Thyroid gland (tissue), 4 donors: ENCODE measurements around the gene ZFYVE21. TPM values are rescaled to one million over a fixed set of nuclear protein-coding genes. Genes with fewer than 3 reads are reported as not detected.

Source experiments
- DNase-seq, 2 donors: peaks; one replicate each; pipeline ENCODE4 v3.0.0-alpha.2; 2019
- H3K27ac ChIP-seq, 3 donors: fragments of 200-600 bp; sonication (generic); 1 replicate in 2 of 3; 2 replicates in 1 of 3; pipeline ENCODE4 v1.5.1; 2016 to 2019; ENCODE audit warnings: mild to moderate bottlenecking in 1 of 3, moderate library complexity in 1 of 3
- H3K27me3 ChIP-seq: fragments of 200-600 bp; sonication (generic); one replicate; pipeline ENCODE4 v1.5.1; 2019
- H3K36me3 ChIP-seq, 2 donors: fragments of 200-600 bp; sonication (generic); one replicate each; pipeline ENCODE4 v1.5.1; 2016 to 2019
- H3K4me1 ChIP-seq, 2 donors: fragments of 200-600 bp; sonication (generic); one replicate each; pipeline ENCODE4 v1.5.1; 2017 to 2019
- H3K4me3 ChIP-seq, 3 donors: fragments of 200-600 bp; sonication (generic); replicated peaks in 1 of 3; 1 replicate in 2 of 3; 2 replicates in 1 of 3; pipeline ENCODE4 v1.5.1; 2016; ENCODE audit warnings: mild to moderate bottlenecking in 1 of 3
- H3K9me3 ChIP-seq: fragments of 200-600 bp; sonication (generic); one replicate; pipeline ENCODE4 v1.5.1; 2017
- POLR2A ChIP-seq, 2 donors: fragments of 450-650 bp; IDR thresholded peaks; one replicate each; pipeline ENCODE4 v1.6.1; 2017; ENCODE audit warnings: antibody characterized with exemption in 2 of 2, mild to moderate bottlenecking in 2 of 2, moderate library complexity in 1 of 2
- WGBS, 2 donors: methylation state at CpG; one replicate each; pipeline ENCODE4 v1.1.5; 2017; 5-methylcytosine and 5-hydroxymethylcytosine counted together
- intact Hi-C: fragments of 100-400 bp; cut with DNase I; formaldehyde crosslinking; loops from one replicate; pipeline ENCODE4 v1.15.1; 2023
- total RNA-seq, 4 donors: library from RNA; depleted of rRNA; stranded (reverse); fragments of >200 nt; gene quantifications; one replicate each; pipeline ENCODE4 v1.2.3, GENCODE V29; 2016
- TF ChIP-seq, protein P1 (sequence below), 6 experiments: fragments of 200-600 bp in 3 of 6; fragments of 450-650 bp in 3 of 6; sonication (generic) in 3 of 6; IDR thresholded peaks; one replicate each; pipeline ENCODE4 v1.5.1; 2016 to 2019; ENCODE audit warnings: antibody characterized with exemption in 6 of 6, mild to moderate bottlenecking in 2 of 6, inconsistent platforms in 1 of 6, moderate library complexity in 1 of 6

ZFYVE21 gene
- total RNA-seq, 4 donors from 2014 or later = 113 to 167 (median 131) TPM

DNA sequence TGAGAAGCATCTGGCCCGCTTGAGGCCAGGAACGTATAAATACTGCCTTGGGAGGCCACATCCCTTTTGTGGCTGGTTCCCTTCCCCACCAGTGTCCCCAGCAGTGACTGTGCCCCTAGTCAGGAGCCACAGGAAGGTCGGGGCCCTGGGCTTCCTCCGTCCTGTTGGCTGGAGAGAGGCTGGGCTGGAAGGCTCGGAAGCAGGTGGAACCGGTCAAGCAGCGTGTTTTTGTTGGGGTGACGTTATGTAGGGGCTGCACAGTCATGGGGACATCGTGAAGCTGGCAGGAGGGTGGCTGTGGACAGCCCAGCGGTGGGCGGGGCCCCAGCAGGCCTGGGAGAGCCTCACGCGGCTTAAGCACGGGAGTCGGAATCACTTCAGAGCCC lies 10.5 kb upstream of the ZFYVE21 start:
- H3K4me1 ChIP-seq = no peaks in the 10 kb centered on the region
- peak overlapping the region in 2 of 3 donors; percentile 14 to 52 for H3K27ac ChIP-seq
- peak; percentile 49 to 65 for DNase-seq
- H3K36me3 ChIP-seq = peaks cover 25 to 34% of the 10 kb centered on the region in 2 donors
- H3K27me3 ChIP-seq = no peaks in the 10 kb centered on the region
- TF ChIP-seq, protein P1, sequence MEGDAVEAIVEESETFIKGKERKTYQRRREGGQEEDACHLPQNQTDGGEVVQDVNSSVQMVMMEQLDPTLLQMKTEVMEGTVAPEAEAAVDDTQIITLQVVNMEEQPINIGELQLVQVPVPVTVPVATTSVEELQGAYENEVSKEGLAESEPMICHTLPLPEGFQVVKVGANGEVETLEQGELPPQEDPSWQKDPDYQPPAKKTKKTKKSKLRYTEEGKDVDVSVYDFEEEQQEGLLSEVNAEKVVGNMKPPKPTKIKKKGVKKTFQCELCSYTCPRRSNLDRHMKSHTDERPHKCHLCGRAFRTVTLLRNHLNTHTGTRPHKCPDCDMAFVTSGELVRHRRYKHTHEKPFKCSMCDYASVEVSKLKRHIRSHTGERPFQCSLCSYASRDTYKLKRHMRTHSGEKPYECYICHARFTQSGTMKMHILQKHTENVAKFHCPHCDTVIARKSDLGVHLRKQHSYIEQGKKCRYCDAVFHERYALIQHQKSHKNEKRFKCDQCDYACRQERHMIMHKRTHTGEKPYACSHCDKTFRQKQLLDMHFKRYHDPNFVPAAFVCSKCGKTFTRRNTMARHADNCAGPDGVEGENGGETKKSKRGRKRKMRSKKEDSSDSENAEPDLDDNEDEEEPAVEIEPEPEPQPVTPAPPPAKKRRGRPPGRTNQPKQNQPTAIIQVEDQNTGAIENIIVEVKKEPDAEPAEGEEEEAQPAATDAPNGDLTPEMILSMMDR (IDR thresholded peaks at IDR 0.05) = no peak
- no peak for TF ChIP-seq POLR2A (IDR thresholded peaks at IDR 0.05)
- H3K9me3 ChIP-seq = no peaks in the 10 kb centered on the region
- intact Hi-C loops = no loop called here
- 62% methylated on average over 13 to 15 of the region's 15 CpGs for WGBS, 2 donors
- no peak overlapping the region for H3K4me3 ChIP-seq

DNA sequence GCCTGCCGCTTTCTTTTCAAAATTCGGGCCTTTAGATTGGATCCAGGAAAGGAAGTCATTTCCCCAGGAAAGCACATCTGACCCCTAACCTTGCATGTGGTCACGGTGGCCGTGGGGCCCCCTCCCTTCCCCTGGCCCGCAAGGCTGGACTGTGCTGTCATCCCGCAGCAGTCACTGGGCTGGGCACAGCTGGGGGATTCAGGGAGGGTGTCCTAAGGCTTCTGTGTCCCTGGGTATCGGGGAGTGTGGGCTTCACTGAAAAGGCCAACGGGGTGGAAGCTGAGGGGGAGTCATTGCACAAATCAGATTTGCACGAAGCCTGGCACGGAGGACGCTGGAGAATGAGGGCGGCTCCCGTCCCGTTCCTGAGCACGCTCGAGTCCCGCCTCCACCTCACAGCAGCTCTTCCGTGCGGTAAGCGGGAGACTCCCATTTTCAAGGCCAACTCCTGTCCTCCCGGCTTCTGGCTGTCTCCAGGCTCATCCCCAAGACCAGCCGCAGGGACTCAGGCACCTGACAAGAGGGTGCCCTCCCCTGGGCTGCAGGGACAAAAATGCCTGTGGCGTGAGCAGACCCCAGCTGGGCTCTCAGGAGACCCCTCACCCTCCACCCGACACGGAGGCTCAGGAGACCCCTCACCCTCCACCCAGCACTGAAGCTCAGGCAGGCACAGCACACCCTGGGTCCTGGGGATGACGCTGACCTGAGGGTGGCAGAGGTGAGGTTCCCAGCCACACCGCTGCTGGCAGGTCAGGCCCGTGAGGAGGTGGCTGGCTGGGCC lies 9.9 kb upstream of the ZFYVE21 start:
- Histone ChIP-seq H3K4me3 (no peak overlapping the region), H3K27ac (peak overlapping the region in 2 of 3 donors; percentile 14 to 52), H3K4me1 (no peaks in the 10 kb centered on the region), H3K27me3 (no peaks in the 10 kb centered on the region), H3K36me3 (peaks cover 20 to 32% of the 10 kb centered on the region in 2 donors), H3K9me3 (no peaks in the 10 kb centered on the region)
- no peak for TF ChIP-seq POLR2A (IDR thresholded peaks at IDR 0.05)
- TF ChIP-seq, protein P1 (IDR thresholded peaks at IDR 0.05) = no peak
- no peak for DNase-seq
- WGBS, 2 donors = 71 to 85% methylated on average over 22 to 26 of the region's 28 CpGs
- intact Hi-C loops = no loop called here

DNA sequence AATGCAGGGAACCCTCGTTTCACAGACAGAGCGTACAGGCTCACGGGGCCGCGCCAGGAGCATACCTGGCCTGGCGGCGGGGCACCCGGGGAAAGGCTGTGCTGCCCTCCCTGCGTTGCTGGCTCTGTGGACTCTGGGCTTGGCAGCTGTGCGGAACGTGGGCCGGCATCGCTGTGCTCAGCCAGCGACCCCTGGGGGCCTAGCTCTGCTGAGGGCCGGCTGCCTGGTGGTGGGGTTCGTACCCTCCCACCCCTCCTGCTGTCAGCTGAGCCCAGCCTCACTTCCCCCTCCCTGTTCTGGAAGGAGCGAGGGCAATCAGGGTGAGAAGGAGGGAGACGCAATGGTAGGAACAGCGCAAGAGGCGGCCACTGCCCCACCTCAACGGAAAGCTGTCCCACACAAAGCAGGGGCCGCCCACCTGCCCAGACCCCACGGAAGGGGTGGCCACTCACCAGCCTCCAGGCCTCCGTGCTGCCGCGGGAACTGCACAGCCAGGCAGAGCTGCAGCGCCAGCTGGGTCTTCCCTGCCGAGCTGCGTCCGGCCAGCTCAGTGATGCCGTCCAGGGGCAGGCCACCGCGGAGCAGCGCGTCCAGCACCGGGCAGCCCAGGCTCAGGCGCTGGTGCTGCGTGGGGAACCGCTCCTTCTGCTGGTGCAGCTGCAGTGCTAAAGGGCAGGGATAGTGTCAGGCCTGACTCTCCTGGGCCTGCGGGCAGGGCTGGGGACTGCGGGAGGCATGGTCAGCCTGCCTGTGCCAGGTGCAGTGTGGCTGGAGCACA lies 8.9 kb upstream of the ZFYVE21 start:
- Histone ChIP-seq H3K9me3 (no peaks in the 10 kb centered on the region), H3K27me3 (no peaks in the 10 kb centered on the region), H3K36me3 (peaks cover 20 to 23% of the 10 kb centered on the region in 2 donors), H3K4me1 (peaks cover 5 to 8% of the 10 kb centered on the region in 2 donors), H3K27ac (no peak overlapping the region), H3K4me3 (no peak overlapping the region)
- DNase-seq = no peak
- intact Hi-C loops = no loop called here
- no peak for TF ChIP-seq POLR2A (IDR thresholded peaks at IDR 0.05)
- TF ChIP-seq, protein P1 (IDR thresholded peaks at IDR 0.05) = no peak
- 94 to 97% methylated on average over 13 to 27 of the region's 41 CpGs for whole genome bisulfite sequencing, 2 donors

GRCh38 chr14:103707329-103708263 lies 8.0 kb upstream of the ZFYVE21 start:
- peaks cover 14 to 17% of the 10 kb centered on the region in 2 donors for H3K4me1 ChIP-seq
- no peak for DNase-seq
- no peaks in the 10 kb centered on the region for H3K9me3 ChIP-seq
- H3K27me3 ChIP-seq = no peaks in the 10 kb centered on the region
- 89 to 93% methylated on average over 16 to 18 of the region's 29 CpGs for WGBS, 2 donors
- no peak overlapping the region for H3K4me3 ChIP-seq
- peaks cover 14 to 15% of the 10 kb centered on the region in 2 donors for H3K36me3 ChIP-seq
- TF ChIP-seq POLR2A (IDR thresholded peaks at IDR 0.05) = no peak
- TF ChIP-seq, protein P1 (IDR thresholded peaks at IDR 0.05) = no peak
- intact Hi-C loops = no loop called here
- no peak overlapping the region for H3K27ac ChIP-seq
